ENCODE data around the gene TNNT2. TPM values are rescaled to one million over a fixed set of nuclear protein-coding genes. Genes with fewer than 3 reads are reported as not detected.

Gene TNNT2
- total RNA-seq, 1 experiment from 2014 or later = not detected

DNA sequence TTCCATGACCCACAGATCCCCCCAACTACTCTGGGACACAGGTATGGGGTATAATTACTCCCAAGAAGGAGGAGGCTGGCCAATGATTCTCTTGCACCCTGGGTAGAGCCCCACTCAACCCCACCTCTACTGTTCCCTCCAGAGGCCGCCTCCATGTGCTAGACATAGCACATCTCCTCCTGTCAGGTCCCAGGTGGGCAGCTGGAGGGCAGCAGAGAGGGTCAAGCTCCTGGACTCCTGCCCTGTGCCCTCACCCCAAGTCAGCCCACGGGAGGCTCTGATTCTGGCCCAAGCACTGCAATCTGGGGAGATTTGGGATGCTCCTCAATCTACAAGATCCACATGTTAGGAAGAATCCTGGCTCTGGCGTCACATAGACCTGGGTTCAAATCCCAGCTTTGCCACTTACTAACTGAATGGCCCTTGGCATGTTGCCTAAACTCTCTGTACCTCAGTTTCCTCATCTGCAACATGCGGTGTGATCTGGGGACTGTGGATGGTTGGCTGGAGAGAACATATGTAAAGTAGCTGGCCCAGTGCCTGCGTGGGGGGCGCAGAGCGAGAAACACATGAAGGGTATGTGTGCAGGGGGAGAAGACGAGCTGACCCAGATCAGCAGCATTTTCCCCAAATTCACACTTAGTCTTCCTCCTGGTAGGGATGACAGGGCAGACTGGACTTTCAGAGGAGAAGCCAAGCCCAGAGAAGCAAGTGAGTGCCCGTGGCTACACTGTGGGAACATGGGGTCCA, 23.2 kb downstream of the TNNT2 start:
- H3K4me3 ChIP-seq = no peak overlapping the region
- no peaks in the 10 kb centered on the region for H3K9me3 ChIP-seq
- H3K27me3 ChIP-seq = no peaks in the 10 kb centered on the region
- no peaks in the 10 kb centered on the region for H3K36me3 ChIP-seq
- DNase-seq = no peak

DNA sequence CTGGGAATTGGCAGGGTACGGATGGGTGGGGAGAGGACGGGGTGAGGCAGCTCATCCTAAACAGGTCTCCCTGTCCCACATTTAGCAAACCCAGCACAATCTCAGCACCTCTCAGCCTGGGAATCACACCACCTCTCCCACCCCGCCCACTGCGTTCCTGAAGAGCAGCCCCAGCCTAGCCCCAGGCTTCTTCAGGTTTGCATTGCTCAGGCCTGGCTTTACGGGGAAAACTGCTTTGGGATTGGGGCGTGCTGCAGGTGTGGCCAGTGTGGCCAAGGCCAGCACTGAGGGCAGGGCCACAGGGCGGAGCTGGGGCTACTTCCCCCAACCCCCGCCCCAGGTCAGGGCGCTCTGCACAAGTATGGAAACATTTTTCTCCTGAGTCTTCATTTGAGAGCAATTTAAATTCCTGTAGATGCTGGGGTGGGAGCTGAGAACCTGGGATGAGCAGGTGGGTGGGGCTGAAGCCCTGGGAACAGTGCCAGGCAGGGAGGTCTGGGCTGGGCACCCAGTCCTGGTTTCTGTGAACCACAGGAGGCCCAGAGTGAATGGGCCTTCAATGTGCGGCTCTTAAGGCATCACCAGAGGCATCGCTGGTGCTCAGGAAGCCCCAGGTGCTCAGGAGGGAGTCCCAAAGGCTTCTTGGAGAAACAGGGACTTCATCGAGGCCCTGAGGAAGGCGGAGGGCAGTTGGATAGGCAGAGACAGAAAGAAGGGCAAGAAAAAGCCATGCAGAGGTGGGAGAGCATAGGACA, 24.1 kb downstream of the TNNT2 start:
- Histone ChIP-seq H3K36me3 (no peaks in the 10 kb centered on the region), H3K9me3 (no peaks in the 10 kb centered on the region), H3K4me3 (no peak overlapping the region), H3K27me3 (no peaks in the 10 kb centered on the region)
- no peak for DNase-seq

DNA sequence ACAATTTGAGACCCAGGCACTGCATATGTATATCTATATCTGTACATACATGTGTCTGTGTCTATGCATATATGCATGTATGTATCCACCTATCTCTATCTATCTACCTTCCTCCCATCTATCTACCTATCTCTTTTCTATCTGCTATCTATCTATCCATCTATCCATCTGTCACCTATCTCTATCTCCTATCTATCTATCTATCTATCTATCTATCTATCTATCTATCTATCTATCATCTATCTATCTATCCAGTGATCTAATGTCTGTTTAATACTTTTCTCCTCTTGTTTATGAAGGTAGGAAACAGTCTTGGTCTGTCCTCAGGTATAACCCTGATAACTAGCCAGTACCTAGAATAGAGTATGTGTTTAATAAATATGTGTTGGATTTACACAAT, 25.9 kb downstream of the TNNT2 start:
- H3K4me3 ChIP-seq = no peak overlapping the region
- no peaks in the 10 kb centered on the region for H3K36me3 ChIP-seq

DNA sequence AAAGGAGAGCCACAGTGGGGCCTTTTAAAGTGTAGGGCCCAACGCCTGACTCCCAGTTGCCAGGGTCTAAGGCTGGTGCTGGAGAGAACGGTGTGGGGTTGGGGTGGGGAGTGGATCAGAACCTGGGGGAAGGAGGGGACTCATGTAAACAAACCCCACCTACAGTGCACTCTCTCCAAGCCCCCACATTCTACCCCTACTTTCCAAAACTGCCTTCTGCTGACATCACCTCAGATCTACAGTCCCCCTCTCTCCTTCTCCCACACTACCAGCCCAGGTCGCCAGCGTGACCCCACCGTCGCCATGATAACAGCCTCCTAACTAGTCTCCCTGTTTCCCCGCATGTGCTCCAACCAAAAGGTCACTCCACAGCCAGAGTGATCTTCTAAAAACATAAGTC, 26.6 kb downstream of the TNNT2 start:
- DNase-seq = no peak
- Histone ChIP-seq H3K4me3 (no peak overlapping the region), H3K36me3 (no peaks in the 10 kb centered on the region), H3K27me3 (no peaks in the 10 kb centered on the region), H3K9me3 (no peaks in the 10 kb centered on the region)

More for the DNA sequence above, 25.9 kb downstream of the TNNT2 start:
- DNase-seq = no peak
- no peaks in the 10 kb centered on the region for H3K27me3 ChIP-seq
- H3K9me3 ChIP-seq = no peaks in the 10 kb centered on the region

DNA sequence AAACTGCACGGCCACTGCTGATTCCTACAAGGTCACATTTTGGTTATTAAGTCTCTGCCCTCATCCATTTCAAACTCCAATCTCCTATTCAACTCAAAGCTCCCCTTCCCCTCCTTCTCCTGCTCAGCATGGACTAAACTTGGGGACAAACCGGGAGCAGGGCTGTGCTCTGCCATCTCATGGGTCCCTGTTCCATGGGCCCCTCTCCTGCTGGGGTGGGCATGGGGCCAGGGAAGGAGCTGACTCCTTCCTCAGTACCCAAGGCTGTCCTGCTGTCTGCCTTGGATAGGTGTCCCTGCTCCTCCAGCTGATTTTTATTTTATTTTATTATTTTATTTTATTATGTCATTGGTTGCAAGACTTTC, 27.1 kb downstream of the TNNT2 start:
- Histone ChIP-seq H3K4me3 (no peak overlapping the region), H3K36me3 (no peaks in the 10 kb centered on the region), H3K9me3 (no peaks in the 10 kb centered on the region), H3K27me3 (no peaks in the 10 kb centered on the region)
- no peak for DNase-seq

DNA sequence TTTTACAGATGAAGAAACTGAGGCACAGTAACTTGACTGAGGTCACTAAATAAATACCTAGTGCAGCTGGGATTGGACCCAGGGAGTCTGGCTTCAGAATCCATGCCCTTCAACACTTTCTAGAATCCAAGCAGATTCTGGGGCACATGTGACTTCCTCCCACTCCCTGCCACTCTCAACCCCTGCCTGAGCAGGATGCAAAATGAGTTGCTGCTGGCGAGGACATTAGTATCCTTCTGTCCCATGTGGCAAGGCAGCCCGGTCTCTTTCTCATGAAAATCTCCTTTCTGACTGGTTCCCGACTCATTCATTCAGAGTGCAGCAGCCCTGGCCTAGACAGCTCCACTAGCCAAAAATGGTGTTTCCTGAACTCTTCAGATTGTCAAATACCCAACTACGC, 28.4 kb downstream of the TNNT2 start:
- H3K9me3 ChIP-seq = no peaks in the 10 kb centered on the region
- DNase-seq = no peak
- H3K4me3 ChIP-seq = no peak overlapping the region
- no peaks in the 10 kb centered on the region for H3K36me3 ChIP-seq
- H3K27me3 ChIP-seq = no peaks in the 10 kb centered on the region

DNA sequence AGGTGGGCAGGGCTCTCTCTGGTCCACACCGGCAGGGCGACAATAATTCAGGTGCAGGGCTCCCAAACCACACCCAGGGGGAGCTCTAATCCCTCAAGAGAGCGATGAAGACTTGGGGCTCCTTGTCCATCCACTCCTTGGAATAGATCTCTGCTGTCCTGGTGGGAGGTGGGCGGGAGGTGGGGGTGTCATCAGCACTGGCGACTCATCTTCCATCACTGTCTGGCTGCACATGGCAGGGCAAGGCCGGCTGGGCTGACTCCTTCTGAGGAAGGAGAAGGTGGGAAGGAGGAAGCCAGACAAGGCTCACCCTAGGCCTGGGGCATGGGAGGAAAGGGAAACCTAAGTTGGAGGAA, 29.3 kb downstream of the TNNT2 start:
- no peak overlapping the region for H3K4me3 ChIP-seq
- DNase-seq = peak; percentile 62
- H3K27me3 ChIP-seq = no peaks in the 10 kb centered on the region
- H3K36me3 ChIP-seq = no peaks in the 10 kb centered on the region
- no peaks in the 10 kb centered on the region for H3K9me3 ChIP-seq

DNA sequence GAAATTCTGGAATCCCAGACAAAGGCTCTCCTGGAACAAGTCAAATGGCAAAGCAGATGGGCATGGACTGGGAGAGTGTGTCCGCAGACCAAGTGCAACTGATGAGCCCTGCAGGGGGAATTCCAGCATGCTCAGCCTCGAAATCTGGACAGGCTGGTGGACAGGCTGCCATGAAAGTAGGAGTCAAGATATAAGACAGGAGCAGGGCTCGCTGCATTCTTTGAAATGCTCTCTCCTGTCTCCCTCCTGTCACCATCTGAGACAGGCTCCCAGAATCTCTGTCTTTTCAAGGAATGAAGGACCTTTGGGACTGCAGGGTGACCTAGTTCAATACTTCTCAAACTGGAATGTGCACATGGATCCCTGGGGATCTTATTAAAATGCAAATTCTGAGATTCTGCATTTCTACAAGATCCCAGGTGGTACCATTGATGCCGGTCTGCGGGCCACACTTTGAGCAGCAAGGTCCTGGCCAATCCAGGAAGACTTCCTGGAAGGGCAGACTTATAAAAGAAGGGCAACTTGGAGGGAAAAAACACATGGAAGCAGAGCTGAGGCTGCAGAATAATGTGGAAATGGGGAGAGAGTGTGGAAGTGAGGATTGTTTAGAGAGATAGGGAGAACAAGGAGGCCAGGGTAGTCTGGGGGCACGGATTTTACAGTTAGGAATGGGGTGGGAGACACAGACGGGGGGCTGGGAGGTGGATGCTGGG, 29.8 kb downstream of the TNNT2 start:
- H3K4me3 ChIP-seq = no peak overlapping the region
- no peak for DNase-seq
- no peaks in the 10 kb centered on the region for H3K27me3 ChIP-seq
- no peaks in the 10 kb centered on the region for H3K36me3 ChIP-seq
- H3K9me3 ChIP-seq = no peaks in the 10 kb centered on the region

DNA sequence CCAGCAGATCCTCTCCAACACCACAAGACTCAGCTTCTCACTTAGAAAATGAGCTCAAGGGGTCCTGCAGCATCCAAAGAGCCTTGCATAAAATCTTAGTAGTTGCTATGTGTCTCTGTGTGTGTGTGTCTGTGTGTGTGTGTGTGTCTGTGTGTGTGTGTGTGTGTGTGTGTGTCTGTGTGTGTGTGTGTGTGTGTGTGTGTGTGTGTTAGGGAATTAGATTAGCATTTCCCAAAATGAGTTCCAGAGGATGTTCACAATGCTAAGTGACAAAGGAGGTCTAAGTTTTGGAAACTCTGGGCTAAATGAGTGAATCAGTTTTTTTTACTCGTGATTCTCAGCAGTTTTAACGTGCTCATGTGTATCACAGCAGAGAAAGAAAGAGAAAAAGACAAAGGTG, 30.5 kb downstream of the TNNT2 start:
- H3K36me3 ChIP-seq = no peaks in the 10 kb centered on the region
- H3K27me3 ChIP-seq = no peaks in the 10 kb centered on the region
- no peak overlapping the region for H3K4me3 ChIP-seq
- no peaks in the 10 kb centered on the region for H3K9me3 ChIP-seq
- DNase-seq = no peak

DNA sequence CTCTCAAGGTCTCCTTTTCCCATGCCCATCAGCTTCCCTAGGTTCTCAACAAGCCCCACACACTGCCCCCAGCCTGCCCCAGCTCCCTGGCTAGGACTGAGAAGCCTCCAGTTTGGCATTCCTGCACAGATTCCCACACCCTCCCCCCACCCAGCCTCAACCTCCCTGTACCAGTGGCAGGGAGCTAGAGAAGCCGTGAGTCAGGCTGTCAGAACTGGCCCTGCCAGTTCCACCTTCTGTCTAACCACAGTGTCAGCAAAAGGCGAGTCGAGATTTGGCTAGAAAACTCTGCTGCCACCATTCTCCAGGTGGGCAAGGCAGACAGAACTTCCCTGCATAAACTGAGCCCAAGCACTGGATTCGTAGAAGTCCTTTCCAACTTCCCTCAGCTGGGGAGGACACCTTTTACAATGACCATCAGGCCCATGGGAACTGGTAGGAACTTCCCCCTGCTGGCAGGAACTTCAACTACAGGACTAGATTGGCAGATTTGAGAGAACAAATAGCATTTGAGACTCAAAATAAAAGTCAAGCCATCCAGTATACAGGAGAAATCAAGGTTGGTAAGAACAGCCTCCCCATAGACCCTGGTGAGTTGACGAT, 31.0 kb downstream of the TNNT2 start:
- no peaks in the 10 kb centered on the region for H3K36me3 ChIP-seq
- no peak overlapping the region for H3K4me3 ChIP-seq
- no peaks in the 10 kb centered on the region for H3K9me3 ChIP-seq
- peak; percentile 57 for DNase-seq
- H3K27me3 ChIP-seq = no peaks in the 10 kb centered on the region

DNA sequence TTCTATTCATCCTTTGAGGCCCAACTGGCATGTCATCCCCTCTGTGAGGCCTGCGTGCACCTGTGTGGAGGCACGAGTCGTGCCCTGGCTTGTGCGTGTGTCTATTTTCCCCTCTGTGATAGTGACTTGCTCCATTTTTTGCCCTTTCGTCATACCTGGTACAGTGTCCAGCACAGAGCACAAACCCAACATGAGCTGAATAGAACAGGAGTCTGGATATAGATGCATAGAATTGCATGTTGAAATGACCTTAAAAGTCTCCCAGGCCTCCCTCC, 32.5 kb downstream of the TNNT2 start:
- Histone ChIP-seq H3K9me3 (no peaks in the 10 kb centered on the region; the same call in 1 of the 2 replicates), H3K36me3 (no peaks in the 10 kb centered on the region), H3K4me3 (no peak overlapping the region), H3K27me3 (no peaks in the 10 kb centered on the region)
- no peak for DNase-seq

DNA sequence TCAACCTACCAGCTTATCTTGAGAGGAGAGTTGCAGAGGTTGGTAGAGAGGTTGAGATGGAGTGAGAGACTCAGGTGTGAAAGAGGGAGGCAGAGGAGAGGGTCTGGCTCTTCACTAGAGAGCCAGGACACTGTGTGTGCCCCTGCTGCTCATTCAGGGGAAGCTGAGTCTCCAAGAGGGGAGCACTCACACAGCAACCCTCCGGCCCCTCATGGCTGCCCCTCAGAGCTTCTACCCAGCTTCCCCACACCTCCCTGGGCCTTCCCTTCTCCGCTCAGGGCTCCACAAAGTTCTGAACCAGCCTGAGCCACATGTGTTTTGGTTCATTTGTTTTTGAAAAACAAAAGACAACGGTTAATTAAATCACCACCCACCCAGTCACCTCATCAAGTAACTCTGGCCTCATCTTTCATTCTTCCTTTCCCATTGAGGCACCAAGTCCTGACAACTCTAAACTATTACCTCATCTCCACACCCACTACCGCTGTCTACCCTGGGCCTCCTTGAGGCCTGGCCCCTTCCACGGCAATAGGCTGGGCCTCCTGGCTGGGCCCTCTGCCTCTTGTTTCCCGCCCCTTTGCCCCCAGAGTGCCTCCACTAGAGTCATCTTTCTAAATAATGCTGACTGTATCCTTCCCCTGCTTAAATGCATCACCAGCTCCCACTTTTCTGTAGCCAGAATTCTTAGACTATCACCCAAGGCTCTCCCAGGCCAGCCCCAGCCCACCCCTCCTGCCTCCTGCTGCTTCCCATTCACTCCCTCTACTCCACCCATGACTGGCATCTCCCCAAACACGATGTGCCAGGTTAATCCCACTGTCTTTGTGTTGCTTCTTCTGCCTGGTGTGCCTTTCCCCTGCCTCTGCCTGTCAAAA, 33.0 kb downstream of the TNNT2 start:
- no peak overlapping the region for H3K4me3 ChIP-seq
- H3K36me3 ChIP-seq = no peaks in the 10 kb centered on the region
- H3K9me3 ChIP-seq = no peaks in the 10 kb centered on the region; the same call in 1 of the 2 replicates
- H3K27me3 ChIP-seq = no peaks in the 10 kb centered on the region
- no peak for DNase-seq

DNA sequence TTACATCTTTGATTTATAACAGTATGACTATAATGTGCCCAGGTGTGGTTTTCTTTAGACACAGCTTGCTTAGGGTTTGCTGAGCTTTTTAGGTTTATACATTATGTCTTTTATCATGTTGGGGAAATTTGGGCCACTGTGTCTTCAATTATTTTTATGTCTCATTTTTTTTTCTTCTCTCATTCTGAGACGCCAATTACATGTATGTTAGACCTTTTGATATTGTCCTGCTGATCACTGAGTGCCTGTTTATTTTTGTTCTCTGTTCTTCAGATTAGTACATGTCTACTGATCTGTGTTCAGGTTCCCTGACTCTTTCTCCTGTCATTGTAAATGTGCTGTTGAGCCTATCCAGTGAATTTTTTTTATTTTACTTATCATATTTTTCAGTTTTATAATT, 36.1 kb downstream of the TNNT2 start:
- Histone ChIP-seq H3K27me3 (no peaks in the 10 kb centered on the region), H3K4me3 (no peak overlapping the region), H3K9me3 (no peaks in the 10 kb centered on the region; the same call in 1 of the 2 replicates), H3K36me3 (no peaks in the 10 kb centered on the region)
- no peak for DNase-seq

DNA sequence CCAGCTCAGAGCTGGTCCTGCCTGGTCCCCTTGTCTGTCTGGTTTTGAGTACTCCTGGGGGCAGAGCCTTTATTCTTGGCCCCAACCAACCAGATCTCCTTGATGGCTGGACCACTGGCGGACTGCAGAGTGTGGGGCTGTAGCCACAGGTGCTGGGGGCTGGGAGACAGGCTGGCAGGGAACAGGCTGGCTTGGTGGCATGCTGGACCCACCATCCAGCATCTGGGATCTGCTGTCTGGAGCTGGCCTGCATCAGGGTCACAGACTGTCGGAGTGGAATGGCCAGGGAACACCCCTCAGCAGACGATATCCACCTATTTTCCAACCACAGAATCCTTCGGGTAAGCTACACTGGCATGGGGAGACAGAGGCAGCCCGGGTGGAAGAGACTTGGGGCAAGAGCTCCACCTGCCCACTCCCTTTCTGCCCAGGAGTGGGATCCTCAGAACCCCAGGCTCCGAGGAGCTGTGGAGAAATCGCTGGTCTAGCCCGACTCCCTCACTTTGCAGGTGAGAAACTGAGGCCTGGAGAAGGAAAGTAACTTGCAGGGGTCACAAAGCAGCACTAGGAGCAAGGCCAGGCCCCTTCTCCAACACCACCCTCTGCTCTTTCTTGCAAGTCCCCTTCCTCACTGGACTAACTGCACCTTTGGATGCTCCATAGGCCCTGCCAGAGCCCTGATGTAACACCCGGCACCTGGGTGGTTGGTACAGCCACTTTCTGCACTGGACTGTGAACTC, 40.6 kb downstream of the TNNT2 start:
- no peak overlapping the region for H3K4me3 ChIP-seq
- no peaks in the 10 kb centered on the region; the same call in 1 of the 2 replicates for H3K9me3 ChIP-seq
- no peak for DNase-seq
- H3K36me3 ChIP-seq = no peaks in the 10 kb centered on the region
- no peaks in the 10 kb centered on the region for H3K27me3 ChIP-seq

DNA sequence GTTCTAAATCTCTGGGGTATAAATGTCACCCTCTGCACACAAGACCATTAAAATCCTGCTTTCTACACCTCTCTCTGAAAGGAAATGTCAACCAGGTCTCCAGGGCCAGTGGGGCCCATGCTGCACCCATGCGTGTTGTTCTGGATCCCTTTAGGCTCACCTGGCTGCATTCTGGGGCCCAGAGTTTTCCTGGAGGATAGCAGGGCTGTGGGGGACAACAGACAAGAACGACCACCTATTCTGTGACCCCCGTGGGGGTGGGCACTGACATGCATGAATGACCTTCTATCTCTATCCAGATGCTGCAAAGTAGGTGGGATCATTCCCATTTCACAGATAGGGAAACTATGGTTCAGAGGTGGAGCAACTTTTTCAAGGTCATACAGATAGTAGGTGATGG, 41.6 kb downstream of the TNNT2 start:
- no peak for DNase-seq
- Histone ChIP-seq H3K9me3 (no peaks in the 10 kb centered on the region; the same call in 1 of the 2 replicates), H3K27me3 (no peaks in the 10 kb centered on the region), H3K4me3 (no peak overlapping the region), H3K36me3 (no peaks in the 10 kb centered on the region)
